SK-N-MC (cell line): Measurements from ENCODE around the gene PCED1A.
"Not testable (repeated sequence)": the region's sequence is repeated elsewhere in the genome, so short reads cannot be mapped to it uniquely, and the experiment has no call there.

Source experiments
- DNase-seq: peaks from one replicate; pipeline ENCODE4 v3.0.0-alpha.2; 2011; ENCODE audit warnings: low read depth, low spot score
- H3K27ac ChIP-seq: fragments of 200-600 bp; sonication (generic); 2 replicates; pipeline ENCODE4 v1.5.1; 2016; ENCODE audit warnings: mixed run types
- H3K36me3 ChIP-seq: fragments of 200-600 bp; sonication (generic); 2 replicates; pipeline ENCODE4 v1.6.1; 2017; ENCODE audit warnings: antibody characterized with exemption, low read length, mixed read lengths; ENCODE audit not compliant: insufficient read depth
- H3K4me3 ChIP-seq: fragments of 200-600 bp; sonication (generic); 2 replicates; pipeline ENCODE4 v1.5.1; 2016
- H3K9ac ChIP-seq: fragments of 200-600 bp; sonication (generic); 2 replicates; pipeline ENCODE4 v1.8.0; 2017; ENCODE audit warnings: mixed run types, mixed read lengths; ENCODE audit not compliant: insufficient read length
- H3K9me3 ChIP-seq: fragments of 200-600 bp; sonication (generic); 2 replicates; pipeline ENCODE4 v1.6.1; 2017; ENCODE audit warnings: low read depth, mild to moderate bottlenecking, antibody characterized with exemption, low read length, moderate library complexity, mixed read lengths
- EZH2 ChIP-seq: fragments of 200-600 bp; sonication (generic); IDR thresholded peaks from one replicate; pipeline ENCODE4 v1.6.1; 2017; ENCODE audit warnings: antibody characterized with exemption
- FOXP2 ChIP-seq: optimal IDR thresholded peaks from 2 replicates; pipeline ENCODE3; 2011; ENCODE audit warnings: mild to moderate bottlenecking, moderate library complexity; ENCODE audit not compliant: insufficient read depth; ENCODE audit errors: extremely low read length, control extremely low read depth
- POLR2AphosphoS5 ChIP-seq: IDR thresholded peaks from 2 replicates; pipeline ENCODE4 v1.6.1; 2012; ENCODE audit warnings: mild to moderate bottlenecking, low read depth, low read length, borderline replicate concordance

The PCED1A gene

GRCh38 chr20:2838170-2838797 lies 2.2 kb downstream of the PCED1A start:
- Histone ChIP-seq H3K9ac (no peak overlapping the region), H3K36me3 (peaks cover 7% of the 10 kb centered on the region; the same call in 1 of the 2 replicates), H3K27ac (no peak overlapping the region), H3K4me3 (no peak overlapping the region), H3K9me3 (no peaks in the 10 kb centered on the region)
- no peak for DNase-seq
- TF ChIP-seq EZH2 (no peak), FOXP2 (no peak), POLR2AphosphoS5 (no peak)

- no peak for DNase-seq
- Histone ChIP-seq H3K27ac (no peak overlapping the region), H3K36me3 (peaks cover 7% of the 10 kb centered on the region; the same call in 1 of the 2 replicates), H3K9me3 (no peaks in the 10 kb centered on the region), H3K4me3 (no peak overlapping the region), H3K9ac (no peak overlapping the region)
- TF ChIP-seq FOXP2 (no peak), EZH2 (no peak), POLR2AphosphoS5 (no peak)
Measured at GRCh38 chr20:2837221-2837960, 3.1 kb downstream of the PCED1A start.

- Histone ChIP-seq H3K9ac (no peak overlapping the region), H3K4me3 (no peak overlapping the region), H3K9me3 (no peaks in the 10 kb centered on the region), H3K36me3 (peaks cover 7% of the 10 kb centered on the region; the same call in 1 of the 2 replicates), H3K27ac (no peak overlapping the region)
- no peak for TF ChIP-seq FOXP2
- TF ChIP-seq POLR2AphosphoS5 = no peak
- no peak for TF ChIP-seq EZH2
- DNase-seq = no peak
Measured at GRCh38 chr20:2836035-2836434, 4.4 kb downstream of the PCED1A start.

- Histone ChIP-seq H3K27ac (no peak overlapping the region), H3K4me3 (no peak overlapping the region), H3K36me3 (peaks cover 7% of the 10 kb centered on the region; the same call in 1 of the 2 replicates), H3K9me3 (no peaks in the 10 kb centered on the region), H3K9ac (no peak overlapping the region)
- DNase-seq = no peak
- TF ChIP-seq POLR2AphosphoS5 (no peak), FOXP2 (no peak), EZH2 (no peak)
Measured at GRCh38 chr20:2835331-2835796, 5.1 kb downstream of the PCED1A start.

- no peak overlapping the region for H3K9ac ChIP-seq
- no peaks in the 10 kb centered on the region for H3K9me3 ChIP-seq
- peaks cover 7% of the 10 kb centered on the region; the same call in 1 of the 2 replicates for H3K36me3 ChIP-seq
- no peak for TF ChIP-seq FOXP2
- TF ChIP-seq EZH2 = no peak
- no peak for TF ChIP-seq POLR2AphosphoS5
- no peak for DNase-seq
- H3K27ac ChIP-seq = no peak overlapping the region
- H3K4me3 ChIP-seq = no peak overlapping the region
Measured at GRCh38 chr20:2834401-2835110, 5.9 kb downstream of the PCED1A start.

GRCh38 chr20:2833761-2834160 lies 6.7 kb downstream of the PCED1A start:
- Histone ChIP-seq H3K36me3 (peaks cover 7% of the 10 kb centered on the region; the same call in 1 of the 2 replicates), H3K9ac (no peak overlapping the region), H3K27ac (no peak overlapping the region), H3K9me3 (no peaks in the 10 kb centered on the region), H3K4me3 (no peak overlapping the region)
- TF ChIP-seq EZH2 (no peak), POLR2AphosphoS5 (no peak), FOXP2 (no peak)
- DNase-seq = no peak

- not testable (repeated sequence) for H3K27ac ChIP-seq, H3K4me3 ChIP-seq, H3K9me3 ChIP-seq, DNase-seq, H3K9ac ChIP-seq, H3K36me3 ChIP-seq
Measured at GRCh38 chr20:2831206-2831605, 9.2 kb downstream of the PCED1A start.

GRCh38 chr20:2829376-2829775 lies 11.1 kb downstream of the PCED1A start:
- H3K36me3 ChIP-seq = no peaks in the 10 kb centered on the region
- no peak for DNase-seq
- no peak for TF ChIP-seq POLR2AphosphoS5
- TF ChIP-seq FOXP2 = no peak
- TF ChIP-seq EZH2 = no peak

GRCh38 chr20:2826655-2827054 lies 13.8 kb downstream of the PCED1A start:
- no peak for TF ChIP-seq FOXP2
- no peak for TF ChIP-seq EZH2
- TF ChIP-seq POLR2AphosphoS5 = no peak
- H3K9ac ChIP-seq = no peak overlapping the region
- H3K36me3 ChIP-seq = no peaks in the 10 kb centered on the region
- H3K27ac ChIP-seq = no peak overlapping the region
- no peak overlapping the region for H3K4me3 ChIP-seq
- H3K9me3 ChIP-seq = no peaks in the 10 kb centered on the region
- no peak for DNase-seq

More at GRCh38 chr20:2829376-2829775, 11.1 kb downstream of the PCED1A start:
- no peak overlapping the region for H3K9ac ChIP-seq
- H3K27ac ChIP-seq = no peak overlapping the region
- no peak overlapping the region for H3K4me3 ChIP-seq
- no peaks in the 10 kb centered on the region for H3K9me3 ChIP-seq
